ENCODE measurements around the gene PLLP.

GRCh38 chr16:57301126-57301817 lies 16.8 kb upstream of the PLLP start:
- TF ChIP-seq CTCF (conservative IDR thresholded peaks at IDR 0.05; ENCODE audit: low read length) = no peak
- TF ChIP-seq EZH2phosphoT487 (IDR thresholded peaks at IDR 0.05; ENCODE audit: borderline replicate concordance, low read depth, low read length) = no peak

All from OCI-LY7 (cell line).